Measurements from ENCODE around the gene EMX1.

- no peak for TF ChIP-seq ZNF274 (IDR thresholded peaks at IDR 0.05; ENCODE audit: low read depth, low read length)
- TF ChIP-seq SUZ12 (IDR thresholded peaks at IDR 0.05; ENCODE audit: extremely low read depth, insufficient read depth, insufficient read length) = no peak
- TF ChIP-seq YY1 (IDR thresholded peaks at IDR 0.05; ENCODE audit: insufficient read depth, insufficient read length) = no peak
Measured at GRCh38 chr2:72975017-72975416, 57.7 kb downstream of the EMX1 start.

Measured in NT2/D1 (cell line).